ENCODE measurements around the gene KLHL29.

DNA sequence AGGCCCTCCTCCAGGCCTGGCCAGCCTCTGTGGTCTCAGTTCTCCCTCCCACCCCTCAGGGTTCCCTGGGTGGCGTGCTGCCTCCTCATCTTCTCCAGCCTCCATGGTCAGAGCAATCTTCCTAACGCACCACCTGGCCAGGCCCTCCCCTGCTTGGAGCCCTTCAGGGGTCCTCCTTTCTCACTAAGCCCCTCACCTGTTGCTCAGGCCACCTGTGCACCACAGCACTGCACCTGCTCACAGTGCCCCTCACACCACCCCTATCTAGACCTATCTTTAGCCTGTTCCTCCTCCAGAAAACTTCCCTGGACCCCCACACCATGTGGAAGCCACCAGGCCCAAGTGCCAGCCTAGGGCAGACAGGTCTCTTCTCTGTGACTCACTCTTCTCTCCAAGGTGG lies 274.8 kb downstream of the KLHL29 start:
- TF ChIP-seq, protein P1, sequence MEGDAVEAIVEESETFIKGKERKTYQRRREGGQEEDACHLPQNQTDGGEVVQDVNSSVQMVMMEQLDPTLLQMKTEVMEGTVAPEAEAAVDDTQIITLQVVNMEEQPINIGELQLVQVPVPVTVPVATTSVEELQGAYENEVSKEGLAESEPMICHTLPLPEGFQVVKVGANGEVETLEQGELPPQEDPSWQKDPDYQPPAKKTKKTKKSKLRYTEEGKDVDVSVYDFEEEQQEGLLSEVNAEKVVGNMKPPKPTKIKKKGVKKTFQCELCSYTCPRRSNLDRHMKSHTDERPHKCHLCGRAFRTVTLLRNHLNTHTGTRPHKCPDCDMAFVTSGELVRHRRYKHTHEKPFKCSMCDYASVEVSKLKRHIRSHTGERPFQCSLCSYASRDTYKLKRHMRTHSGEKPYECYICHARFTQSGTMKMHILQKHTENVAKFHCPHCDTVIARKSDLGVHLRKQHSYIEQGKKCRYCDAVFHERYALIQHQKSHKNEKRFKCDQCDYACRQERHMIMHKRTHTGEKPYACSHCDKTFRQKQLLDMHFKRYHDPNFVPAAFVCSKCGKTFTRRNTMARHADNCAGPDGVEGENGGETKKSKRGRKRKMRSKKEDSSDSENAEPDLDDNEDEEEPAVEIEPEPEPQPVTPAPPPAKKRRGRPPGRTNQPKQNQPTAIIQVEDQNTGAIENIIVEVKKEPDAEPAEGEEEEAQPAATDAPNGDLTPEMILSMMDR (IDR thresholded peaks at IDR 0.05 in 8 of 11, conservative IDR thresholded peaks at IDR 0.05 in 3 of 11), result no peak
- no peak for TF ChIP-seq POLR2AphosphoS5 (IDR thresholded peaks at IDR 0.05)
